Medulla oblongata (tissue), 1 donor: ENCODE results near the gene SLC26A9.
"Not testable (repeated sequence)": the region's sequence is repeated elsewhere in the genome, so short reads cannot be mapped to it uniquely, and the experiment has no call there.

Experiments used
- DNase-seq: peaks from one replicate; pipeline ENCODE4 v3.0.0-alpha.2; 2015; ENCODE audit errors: extremely low spot score

SLC26A9 gene

DNA sequence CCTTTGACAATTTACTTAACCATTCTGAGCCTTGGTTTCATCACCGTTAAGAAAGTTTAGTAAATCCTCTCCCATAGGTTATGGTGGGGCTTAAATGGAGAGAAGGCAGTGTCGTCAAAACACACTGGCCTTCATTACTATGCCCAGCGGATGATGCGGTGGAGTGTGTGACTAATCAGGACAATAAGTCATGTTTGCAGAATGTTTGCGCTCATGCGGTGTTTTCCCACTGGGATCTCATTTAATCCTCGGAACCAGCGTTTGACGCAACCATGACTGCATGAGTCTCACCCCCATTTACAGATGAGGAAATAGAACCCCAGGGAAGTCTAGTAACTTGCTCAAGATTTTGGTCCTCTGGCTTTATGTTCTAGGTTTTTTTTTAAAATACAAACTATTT, 17.5 kb downstream of the SLC26A9 start:
- DNase-seq: peak; percentile 42

DNA sequence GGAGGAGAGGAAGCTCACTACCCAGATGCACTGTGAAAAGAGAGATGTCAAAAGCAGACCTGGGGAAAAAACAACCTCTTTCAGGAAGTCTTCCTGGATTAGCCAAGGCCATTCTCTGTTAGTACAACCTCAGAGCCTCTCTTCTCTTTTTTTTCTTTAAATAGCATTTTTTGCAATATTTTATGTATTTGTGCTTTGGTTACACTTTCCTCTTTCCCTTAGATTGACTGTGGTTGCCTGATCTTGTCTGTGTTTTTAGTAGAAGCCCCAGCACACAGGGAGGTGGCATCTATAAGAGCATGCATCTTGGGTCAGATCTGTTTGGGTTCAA, 18.8 kb downstream of the SLC26A9 start:
- DNase-seq: no peak

DNA sequence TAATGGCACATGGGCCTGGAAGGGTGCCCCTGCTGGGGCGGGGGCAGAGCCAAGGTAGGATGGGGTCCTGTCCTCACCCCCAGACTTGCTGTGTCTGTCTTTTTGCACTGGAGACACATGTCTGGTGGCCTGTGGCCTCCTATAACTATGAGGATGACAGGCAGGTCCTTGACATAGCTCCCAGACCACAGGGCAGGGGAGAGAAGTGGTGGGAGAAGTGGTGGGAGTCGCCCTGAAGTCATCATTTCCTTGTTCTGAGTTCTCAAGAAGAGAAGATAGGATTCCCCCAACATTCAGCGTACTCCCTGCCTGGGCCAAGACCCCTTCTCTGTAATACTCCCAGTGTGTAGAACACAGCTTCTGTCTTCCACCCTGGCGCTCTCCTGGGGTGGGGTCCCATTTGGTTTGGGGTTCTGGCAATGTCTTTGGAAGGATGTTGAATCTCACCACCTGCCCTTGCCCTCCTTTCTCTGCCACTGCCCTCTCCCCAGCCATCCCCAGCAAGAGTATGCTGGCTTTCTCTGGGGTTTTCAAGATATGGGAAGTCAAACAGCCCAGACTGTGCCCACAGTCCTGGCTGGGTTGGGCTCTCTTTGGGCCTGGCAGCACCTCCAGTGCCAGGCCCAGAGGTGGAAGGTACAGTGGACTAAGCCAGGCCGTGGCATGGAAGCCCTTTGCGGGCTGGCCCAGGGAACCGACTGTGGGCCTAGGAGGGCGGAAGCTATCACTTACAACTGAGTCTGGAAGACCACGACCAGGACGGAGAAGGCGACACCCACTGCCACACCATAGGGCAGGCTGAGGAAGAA, 19.4 kb downstream of the SLC26A9 start:
- no peak for DNase-seq

DNA sequence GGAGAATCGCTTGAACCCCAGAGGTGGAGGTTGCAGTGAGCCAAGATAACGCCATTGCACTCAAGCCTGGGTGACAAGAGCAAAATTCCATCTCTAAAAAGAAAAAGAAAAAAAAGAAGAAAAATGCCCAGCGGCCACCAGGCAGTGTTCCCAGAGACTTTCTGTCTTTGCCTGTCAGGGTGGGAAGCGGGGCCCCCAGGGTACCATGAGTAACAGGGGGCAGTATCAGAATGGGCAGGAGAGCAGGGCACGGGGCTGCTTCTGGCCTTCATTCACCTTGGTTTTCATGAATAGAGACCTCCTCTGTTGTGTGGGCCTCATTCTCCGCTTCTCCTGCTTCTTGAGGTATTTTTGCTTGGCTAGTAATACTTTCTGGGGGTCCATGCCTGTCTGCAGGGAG, 20.4 kb downstream of the SLC26A9 start:
- no peak for DNase-seq

DNA sequence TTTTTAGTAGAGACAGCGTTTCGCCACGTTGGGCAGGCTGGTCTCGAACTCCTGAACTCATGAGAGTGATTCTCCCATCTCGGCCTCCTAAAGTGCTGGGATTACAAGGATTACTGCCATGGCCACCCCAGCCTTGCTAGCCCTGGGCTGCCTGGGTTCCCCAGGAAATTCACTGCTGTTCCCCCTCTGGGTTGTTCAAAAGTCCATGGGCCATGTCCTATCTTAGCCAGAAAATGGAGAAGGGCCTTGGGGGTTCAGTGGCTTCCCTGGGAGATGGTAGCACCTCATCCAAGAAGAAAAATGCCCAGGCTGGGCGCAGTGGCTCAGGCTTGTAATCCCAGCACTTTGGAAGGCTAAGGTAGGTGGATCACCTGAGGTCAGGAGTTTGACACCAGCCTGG, 20.9 kb downstream of the SLC26A9 start:
- DNase-seq: no peak

DNA sequence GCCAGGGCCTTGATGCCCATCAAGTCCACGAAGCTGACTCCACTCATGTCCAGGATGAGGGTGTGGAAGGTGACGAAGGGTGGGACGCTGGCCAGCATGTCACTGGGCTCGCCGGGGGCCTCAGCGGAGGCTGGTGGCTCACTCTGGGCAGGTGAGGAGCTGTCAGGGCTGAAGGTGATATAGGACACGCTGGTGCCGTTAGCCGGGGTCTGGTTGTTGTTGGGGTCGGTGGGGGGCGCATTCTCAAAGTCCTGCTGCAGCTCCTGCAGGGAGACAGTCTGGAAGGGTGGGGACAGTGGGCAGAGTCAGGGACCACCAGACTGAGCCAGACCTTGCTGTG, 21.7 kb downstream of the SLC26A9 start:
- DNase-seq: no peak

DNA sequence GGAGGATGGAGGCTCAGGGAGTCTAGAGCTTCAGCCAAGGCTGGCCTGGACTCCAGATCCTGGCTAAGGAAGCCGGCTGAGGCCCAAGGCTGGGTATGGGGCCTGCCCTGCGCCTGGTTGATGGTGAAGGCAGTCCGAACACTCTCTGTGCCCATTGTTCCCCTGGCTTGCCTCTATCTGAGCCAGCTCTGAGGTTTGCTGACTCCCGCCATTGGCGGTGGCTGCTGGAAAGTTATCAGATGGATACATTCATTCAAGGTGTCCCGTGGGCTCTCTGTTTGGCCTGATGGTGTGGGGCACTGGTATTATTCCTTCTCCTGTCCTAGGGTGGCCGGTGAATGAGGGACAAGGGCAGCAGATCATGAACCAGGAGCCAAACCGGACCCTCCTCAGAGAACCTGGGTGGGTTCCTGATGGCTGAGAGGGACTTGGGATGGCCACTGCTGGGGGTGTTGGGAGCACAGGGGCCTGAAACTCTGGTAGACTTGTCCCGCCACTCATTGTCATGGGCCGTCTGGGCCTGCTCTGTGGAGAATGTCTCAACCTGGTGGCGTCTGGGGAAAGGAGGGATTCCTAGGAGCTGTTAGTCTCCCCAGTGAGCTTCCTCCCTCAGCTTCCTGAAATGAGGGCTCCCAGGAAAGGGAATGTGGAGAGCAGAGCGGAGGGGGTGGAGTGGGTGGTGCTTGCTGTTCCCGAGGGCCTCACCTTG, 22.2 kb downstream of the SLC26A9 start:
- no peak for DNase-seq

DNA sequence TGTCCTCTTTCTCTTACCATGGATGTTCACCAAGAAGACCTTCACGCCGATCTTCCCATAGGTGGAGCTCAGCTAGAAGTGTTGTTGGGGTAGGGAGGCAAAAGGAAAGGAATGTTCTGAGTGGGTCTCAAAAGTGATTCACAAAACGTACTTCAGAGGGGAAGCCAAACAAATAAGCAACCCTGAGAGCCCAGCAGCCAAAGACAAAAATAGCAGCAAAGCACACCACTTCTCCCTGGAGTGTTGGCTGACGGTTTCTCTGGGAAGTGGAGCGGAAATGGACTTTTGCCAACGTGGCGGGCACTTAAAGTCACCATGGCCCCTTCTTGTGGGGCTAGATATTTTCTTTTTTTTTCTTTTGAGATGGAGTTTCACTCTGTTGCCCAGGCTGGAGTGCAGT, 23.1 kb downstream of the SLC26A9 start:
- peak; percentile 77 for DNase-seq

DNA sequence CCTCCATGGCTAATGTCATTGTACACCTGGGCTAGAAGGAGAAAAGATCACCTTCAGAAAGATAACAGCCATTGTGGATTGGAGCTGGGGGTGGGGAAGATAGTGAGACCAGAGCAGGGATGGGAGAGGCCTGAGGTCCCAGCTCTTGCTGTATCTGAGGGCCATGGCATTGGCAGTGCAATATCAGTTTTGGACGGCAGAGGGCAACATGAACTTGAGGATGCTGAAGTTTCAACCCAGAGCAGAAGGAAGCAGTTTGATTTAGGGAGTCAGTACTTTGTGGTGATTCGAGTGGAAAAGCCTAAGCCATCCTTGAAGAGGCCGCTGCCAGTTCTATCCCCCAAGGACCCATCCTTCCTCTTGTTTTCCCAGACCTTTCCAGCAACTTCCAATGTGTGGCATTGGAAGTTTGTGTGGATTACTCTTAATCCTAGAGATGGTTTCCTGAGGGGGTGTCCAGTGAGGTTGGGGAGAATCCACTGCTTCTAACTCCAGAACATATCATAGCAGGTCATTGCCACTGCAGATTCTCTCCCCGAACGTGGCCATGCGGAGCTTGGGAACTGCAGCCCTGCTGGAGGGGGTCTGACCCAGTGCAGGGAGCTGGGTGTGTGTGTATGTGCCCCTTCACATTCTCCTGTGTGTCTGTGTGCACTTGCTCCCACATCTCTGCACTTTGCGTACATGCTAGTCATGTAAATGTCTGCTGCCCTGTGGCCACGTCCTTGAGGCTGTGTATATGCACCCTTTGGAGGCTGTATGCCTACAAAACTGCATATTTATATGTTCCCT, 24.1 kb downstream of the SLC26A9 start:
- peak; percentile 94 for DNase-seq

DNA sequence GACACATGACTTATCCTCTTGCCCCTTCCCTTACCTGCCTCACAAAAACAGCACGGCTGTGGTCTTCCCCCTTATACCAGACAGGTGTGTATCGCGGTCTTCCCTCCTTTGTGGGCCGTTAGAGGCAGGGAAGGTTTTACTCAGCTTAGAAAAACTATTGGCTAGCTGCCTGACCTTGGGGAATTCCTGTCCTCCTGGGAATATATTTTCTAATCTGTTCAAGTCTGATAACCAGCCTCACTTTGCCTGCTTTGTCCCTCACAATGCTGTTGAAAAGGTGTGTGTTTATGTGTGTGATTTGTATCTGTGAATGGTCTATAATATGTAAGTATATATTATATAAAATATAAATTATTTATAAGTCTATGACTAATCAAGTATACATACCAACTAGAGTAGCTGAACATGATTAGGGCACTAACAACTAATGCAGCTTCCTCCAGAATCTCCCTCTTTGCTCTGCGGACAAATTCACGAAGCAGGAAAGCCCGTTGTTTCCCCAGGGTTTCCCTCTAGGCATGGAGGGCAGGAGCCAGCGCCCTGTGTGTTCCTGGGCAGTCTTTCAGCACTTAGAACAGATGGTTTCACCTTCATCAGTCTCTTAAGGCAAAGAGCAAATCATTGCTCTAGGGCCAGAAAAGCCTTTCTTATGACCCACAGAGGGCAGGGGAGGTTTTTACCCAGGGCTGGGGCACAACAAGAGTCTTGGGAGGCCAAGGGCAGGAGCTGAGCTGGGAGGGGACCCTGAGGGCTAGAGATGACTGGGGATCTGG, 25.6 kb downstream of the SLC26A9 start:
- DNase-seq: no peak

DNA sequence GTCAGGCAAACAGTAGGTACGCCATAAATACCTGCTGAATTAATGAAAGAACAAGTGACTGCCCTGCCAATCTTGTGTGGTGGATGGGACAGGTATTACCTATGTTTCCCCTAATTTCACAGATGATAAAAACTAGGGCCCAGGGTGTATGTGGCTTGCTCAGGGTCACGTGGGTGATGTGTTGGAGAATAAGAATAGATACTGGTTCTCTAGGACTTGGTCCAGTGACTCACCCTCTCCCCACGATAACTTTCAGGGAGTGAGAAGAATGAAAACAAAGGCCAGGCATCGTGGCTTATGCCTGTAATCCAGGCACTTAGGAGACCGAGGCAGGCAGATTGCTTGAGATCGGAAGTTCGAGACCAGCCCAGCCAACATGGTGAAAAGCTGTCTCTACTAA, 26.7 kb downstream of the SLC26A9 start:
- DNase-seq: no peak

DNA sequence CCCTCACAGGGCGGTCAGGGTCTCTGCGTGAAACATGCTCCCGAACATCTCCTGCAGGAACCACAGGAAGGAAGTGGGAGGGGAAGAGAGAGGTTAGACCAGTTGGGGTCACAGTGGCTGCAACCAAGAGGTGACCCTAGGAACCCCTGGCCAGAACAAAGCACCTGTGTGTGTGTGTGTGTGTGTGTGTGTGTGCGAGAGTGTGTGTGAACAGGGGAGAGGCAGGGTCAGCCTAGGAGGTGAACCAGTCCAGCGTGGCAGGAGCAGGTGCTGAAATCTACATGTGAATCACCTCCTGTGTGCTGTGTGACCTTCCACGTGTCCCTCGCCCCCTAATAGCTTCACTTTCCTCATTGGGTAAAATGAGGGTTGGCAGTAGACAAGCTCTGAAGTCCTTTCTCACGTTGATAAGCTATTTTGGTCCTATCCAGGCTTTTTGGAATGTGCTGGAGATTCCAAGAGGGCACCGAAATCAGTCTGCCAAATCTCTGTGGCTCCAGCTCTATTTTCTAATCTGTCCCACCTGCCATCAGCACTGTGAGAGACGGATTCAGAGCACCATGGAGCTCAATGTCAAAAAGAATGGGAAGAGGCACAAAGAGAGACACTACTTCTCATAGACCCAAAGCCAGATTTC, 27.8 kb downstream of the SLC26A9 start:
- no peak for DNase-seq

DNA sequence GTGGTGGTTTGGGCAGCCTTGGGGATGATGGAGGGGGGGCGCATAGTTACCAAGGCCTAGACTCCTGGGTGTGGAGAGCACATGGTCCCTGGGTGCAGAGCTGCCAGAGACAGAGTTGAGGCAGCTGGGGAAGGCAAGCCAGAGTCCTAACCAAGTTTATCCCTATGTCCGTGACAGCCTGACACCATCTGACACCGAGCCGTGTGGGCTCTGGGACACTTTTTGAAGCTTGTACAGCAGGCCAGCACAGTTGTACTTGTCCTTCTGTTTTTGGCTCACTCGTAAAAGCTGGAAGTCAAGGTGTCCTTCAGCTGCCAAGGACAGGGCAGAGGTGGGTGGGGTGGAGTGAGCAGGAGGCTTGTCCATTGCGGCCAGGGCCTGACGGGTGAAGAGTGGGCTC, 28.5 kb downstream of the SLC26A9 start:
- DNase-seq: no peak

DNA sequence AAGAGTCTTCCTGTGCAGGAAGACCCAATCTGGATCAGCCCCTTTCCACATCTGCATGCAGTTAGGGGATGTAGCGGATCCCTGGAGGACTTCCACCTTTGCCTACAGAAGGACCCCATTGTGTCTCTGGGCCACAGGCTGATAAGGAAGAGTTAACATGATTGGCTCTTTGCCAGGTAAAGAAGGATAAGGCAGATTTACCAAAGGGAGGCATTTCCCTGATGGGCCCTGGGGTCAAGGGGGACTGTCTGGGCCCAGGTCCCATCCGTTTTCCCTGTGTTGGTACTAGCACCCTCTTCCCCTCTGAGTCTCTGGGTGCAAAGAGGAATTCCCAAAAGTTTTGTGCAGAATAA, 29.1 kb downstream of the SLC26A9 start:
- no peak for DNase-seq

DNA sequence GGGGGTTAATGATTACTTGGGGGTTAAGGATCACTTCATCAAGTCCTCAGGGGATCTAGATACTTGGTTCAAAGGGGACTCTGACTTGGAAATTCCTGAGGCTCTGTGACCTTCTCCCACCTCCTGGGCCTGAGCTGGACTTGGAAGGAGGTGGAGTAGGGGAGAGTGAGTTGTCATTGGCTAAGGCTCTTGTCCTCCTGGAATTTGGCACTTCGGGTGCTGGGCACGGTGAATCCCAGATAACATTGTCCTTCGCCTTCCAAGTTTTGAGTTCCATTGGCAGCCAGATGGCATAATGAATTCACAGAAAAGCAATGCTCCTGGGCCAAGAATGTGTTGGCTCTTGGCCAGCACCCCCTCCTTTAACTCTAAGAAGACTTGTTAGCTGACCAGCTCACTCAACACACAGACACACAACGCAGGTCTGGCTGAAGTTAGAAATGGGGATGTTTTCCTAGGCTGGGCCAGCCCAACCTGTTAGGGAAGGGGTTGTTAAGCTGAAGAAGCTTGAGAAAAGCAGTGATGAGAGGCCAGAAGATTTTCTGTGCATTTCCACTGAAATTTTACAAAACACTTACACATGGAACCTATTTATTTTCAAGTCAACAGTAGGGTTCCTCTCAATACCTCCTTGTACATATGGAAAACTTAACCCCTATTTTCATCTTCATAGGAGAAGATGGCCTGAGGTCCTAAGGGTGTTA, 29.7 kb downstream of the SLC26A9 start:
- DNase-seq: peak; percentile 48

DNA sequence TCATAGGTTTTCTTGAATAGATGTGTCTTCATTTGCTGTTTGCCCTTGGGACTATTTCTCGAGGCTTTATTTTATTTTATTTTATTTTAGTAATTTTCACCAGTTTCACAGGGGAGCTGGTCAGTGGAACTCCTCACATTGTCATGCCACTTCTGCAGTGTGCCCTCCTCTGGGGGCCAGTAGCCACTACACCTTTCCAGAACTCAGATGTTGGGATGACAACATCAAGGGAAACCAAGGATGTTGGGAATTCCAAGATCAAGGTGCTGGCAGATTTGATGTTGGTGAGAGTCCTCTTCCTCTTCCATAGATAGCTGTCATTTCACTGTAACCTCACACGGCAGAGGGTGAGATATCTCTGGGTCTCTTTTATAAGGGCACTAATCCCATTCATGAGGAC, 35.5 kb downstream of the SLC26A9 start:
- no peak for DNase-seq

DNA sequence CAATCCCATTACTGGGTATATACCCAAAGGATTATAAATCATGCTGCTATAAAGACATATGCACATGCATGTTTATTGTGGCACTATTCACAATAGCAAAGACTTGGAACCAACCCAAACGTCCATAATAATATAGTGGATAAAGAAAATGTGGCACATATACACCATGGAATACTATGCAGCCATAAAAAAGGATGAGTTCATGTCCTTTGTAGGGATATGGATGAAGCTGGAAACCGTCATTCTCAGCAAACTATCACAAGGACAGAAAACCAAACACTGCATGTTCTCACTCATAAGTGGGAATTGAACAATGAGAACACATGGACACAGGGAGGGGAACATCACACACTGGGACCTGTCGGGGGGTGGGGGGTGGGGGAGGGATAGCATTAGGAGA, 38.2 kb downstream of the SLC26A9 start:
- not testable (repeated sequence) for DNase-seq

DNA sequence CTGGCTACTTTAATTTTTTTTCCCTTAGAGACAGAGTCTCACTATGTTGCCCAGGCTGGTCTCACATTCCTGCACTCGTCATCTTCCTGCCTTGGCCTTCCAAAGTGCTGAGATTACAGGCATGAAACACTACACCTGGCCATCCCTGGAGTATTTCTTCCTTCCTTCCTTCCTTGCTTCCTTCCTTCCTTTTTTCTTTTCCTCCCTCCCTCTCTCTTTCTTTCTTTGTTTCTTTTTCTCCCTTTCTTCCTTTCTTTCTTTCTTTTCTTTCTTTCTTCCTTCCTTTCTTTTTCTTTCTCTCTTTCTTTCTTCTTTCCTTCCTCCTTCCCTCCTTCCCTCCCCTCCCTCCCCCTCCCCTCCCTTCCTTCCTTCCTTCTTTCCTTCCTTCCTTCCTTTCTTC, 46.9 kb downstream of the SLC26A9 start:
- no peak for DNase-seq

DNA sequence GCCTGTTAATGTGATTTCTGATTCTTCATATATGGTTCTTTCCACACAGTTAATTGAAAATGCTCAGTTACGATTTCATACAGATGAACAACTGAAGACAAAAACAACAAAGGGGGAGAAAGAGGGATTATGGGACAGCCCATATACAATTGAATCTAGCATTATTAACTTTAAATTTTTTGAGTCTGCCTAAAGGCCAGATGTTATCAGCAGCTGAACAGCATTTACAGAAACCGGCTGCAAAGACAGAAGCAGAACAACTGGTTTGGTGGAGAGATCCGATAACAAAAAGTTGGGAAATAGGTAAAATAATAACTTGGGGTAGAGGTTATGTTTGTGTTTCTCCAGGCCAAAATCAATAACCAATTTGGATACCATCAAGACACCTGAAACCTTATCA, 49.1 kb downstream of the SLC26A9 start:
- not testable (repeated sequence) for DNase-seq

DNA sequence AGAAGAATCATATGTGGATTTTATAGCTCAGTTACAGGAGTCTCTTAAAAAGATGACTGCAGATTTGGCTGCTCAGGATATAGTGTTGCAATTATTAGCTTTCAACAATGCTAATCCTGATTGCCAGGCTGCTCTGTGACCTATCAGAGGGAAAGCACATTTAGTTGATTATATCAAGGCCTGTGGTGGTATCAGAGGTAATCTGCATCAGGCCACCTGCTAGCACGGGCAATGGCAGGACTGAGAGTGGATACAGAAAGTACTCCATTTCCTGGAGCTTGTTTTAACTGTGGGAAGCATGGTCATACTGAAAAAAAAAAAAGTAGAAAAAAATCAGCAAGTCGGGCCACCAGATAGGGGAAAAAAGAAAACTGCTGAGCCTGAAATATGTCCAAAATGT, 51.1 kb downstream of the SLC26A9 start:
- DNase-seq: not testable (repeated sequence)

DNA sequence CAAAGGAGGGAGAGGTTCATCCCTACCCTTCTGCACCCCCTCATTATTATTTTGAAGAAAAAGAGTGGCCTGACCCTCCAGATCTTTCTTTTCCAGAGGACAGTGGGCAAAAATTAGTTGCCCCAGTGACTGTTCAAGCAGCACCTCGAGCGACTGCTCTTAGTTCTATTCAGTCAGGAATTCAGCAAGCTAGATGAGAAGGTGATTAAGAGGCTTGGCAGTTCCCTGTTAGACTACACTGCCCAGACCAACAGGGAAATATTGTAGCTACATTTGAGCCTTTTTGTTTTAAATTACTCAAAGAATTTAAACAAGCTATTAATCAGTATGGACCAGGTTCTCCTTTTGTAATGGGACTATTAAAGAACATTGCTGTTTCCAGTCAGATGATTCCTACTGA, 51.8 kb downstream of the SLC26A9 start:
- DNase-seq: not testable (repeated sequence)
